HG03354 (cell line): ENCODE measurements around the gene CLEC16A.
"Not testable (repeated sequence)": the region's sequence is repeated elsewhere in the genome, so short reads cannot be mapped to it uniquely, and the experiment has no call there.

Source experiments
- ATAC-seq: cut with Tn5 transposase; IDR thresholded peaks from one replicate; pipeline ENCODE4 v1.9.1; 2021; ENCODE audit warnings: mild to moderate bottlenecking; ENCODE audit not compliant: unreplicated experiment, poor library complexity, severe bottlenecking

The CLEC16A gene

GRCh38 chr16:10923650-10924214, 20.6 kb upstream of the CLEC16A start:
- no peak for ATAC-seq

GRCh38 chr16:10925285-10925684, 19.1 kb upstream of the CLEC16A start:
- not testable (repeated sequence) for ATAC-seq

GRCh38 chr16:10926094-10926493, 18.3 kb upstream of the CLEC16A start:
- ATAC-seq: no peak

GRCh38 chr16:10926867-10927266, 17.5 kb upstream of the CLEC16A start:
- ATAC-seq: no peak

GRCh38 chr16:10927497-10928112, 16.8 kb upstream of the CLEC16A start:
- ATAC-seq: no peak

- ATAC-seq: not testable (repeated sequence)
Measured at GRCh38 chr16:10929097-10929496, 15.3 kb upstream of the CLEC16A start.

GRCh38 chr16:10929853-10930754, 14.3 kb upstream of the CLEC16A start:
- no peak for ATAC-seq

- no peak for ATAC-seq
Measured at GRCh38 chr16:10930755-10931093, 13.6 kb upstream of the CLEC16A start.

GRCh38 chr16:10931134-10931533, 13.2 kb upstream of the CLEC16A start:
- ATAC-seq: no peak

GRCh38 chr16:10931977-10932632, 12.3 kb upstream of the CLEC16A start:
- no peak for ATAC-seq

GRCh38 chr16:10932959-10933710, 11.2 kb upstream of the CLEC16A start:
- no peak for ATAC-seq

- ATAC-seq: no peak
Measured at GRCh38 chr16:10933865-10934264, 10.5 kb upstream of the CLEC16A start.

- ATAC-seq: no peak
Measured at GRCh38 chr16:10934325-10935107, 9.8 kb upstream of the CLEC16A start.

GRCh38 chr16:10935226-10935915, 9.0 kb upstream of the CLEC16A start:
- no peak for ATAC-seq

GRCh38 chr16:10936272-10936984, 7.9 kb upstream of the CLEC16A start:
- no peak for ATAC-seq

- no peak for ATAC-seq
Measured at GRCh38 chr16:10937068-10937859, 7.1 kb upstream of the CLEC16A start.

GRCh38 chr16:10938321-10938720, 6.0 kb upstream of the CLEC16A start:
- ATAC-seq: no peak
